ENCODE results near the gene PNP.
"Not testable (repeated sequence)": the region's sequence is repeated elsewhere in the genome, so short reads cannot be mapped to it uniquely, and the experiment has no call there.

The PNP gene

DNA sequence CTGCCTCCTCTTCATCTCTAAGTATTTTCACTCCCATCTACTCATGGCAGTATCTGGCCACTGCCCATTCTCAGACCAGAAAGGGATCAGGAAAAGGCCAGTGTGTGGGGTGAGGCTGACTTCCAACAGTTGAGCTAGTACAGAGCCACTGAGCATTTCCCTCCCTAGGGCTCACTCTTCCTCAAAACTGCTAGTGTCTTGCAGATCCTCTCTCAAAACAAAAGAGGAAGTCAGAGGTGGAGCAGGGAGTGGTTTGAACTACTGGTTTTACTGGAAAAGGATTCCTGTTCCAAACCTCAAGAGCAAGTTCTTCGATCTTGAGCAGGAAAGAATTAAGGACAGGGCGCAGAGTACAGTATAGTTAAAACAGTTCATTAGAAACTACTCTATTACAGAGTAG is 24.4 kb downstream of the PNP start:
- no peak for DNase-seq

DNA sequence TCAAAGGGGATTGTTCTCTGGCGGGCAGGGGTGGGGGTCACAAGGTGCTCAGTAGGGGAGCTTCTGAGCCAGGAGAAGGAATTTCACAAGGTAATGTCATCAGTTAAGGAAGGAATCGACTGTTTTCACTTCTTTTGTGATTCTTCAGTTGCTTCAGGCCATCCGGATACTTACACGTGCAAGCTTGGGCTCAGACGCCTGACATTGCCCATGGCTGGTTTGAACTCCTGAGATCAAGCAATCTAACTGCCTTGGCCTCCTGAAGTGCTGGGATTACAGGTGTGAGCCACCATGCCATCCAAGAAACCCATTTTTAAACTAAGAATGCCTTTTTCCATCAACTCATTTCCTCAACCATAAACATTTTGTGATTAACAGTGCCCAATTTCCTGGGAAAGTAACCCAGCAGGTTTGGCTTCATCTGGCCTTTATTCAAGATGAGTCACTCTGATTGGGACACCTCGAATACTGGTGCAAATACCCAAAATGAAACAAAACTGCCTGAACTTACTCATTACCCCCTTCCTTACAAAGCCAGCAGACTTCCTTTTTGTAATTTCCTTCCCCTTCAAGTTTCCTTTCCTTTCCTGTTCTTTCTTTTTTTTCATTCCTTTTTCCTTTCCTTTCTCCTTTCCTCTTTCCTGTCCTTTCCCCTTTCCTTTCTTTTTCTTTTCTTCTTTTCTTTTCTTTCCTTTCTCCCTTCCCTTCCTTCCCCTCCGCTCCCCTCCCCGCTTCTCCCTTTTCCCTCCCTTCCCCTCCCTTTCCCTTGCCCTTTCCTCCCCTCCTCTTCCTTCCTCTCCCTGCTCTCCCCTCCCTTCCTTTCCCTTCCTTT is 25.9 kb downstream of the PNP start:
- DNase-seq, result peak; percentile 47

DNA sequence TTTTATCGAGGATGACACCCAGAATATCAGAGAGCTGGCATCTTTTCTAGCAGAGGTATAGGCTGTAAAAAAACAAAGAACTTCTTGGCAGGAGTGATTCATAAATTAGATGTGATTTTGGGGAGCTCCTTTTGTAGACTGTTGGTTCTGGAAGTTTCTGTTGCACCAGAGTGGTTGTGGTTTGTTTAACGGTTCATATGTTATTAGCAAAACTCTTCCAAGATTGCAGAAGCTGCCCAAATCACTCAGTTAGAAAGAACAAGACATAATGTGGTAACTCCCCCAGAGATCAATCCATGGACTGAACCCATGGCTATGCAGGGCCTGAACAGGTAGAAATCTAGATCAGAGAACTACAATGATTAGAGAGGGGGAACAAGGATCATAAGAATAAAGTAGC is 29.4 kb downstream of the PNP start:
- no peak for DNase-seq

DNA sequence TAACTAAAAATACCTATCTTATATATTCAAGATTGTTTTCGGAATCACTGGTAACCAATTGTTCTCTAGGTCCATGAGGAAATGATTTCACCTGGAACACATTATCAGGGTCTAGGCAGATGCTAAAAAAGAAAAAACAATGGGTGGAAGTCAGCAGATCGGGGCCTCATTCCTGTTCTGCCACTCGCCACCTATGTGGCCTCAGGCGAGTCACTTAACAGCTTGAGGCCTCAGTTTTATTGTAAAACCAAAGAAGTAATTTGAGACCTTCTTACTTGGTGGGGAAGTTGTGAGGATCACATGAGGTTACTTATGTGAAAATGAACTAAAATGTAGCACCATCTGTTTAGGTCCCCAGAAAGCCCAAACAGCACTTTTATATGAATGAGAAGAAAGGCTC is 29.9 kb downstream of the PNP start:
- DNase-seq, result no peak

DNA sequence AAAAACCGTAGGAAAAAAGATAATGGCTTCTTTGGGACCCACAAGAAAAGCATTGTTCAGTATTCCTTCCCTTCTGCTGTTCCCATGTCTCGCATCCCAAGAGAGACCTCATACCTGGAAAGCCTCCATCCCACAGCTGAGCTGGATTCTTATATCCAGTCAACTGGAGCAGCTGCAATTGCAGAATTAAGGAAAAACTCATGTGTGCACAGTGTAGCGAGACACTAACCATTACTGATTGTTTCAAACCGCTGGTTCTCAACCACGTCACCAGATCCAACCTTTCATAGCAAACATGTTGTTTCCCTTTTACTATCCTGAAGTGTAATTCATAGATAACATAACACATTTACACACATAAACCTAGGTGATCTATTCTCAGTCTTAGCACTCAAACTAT is 30.7 kb downstream of the PNP start:
- DNase-seq, result no peak

DNA sequence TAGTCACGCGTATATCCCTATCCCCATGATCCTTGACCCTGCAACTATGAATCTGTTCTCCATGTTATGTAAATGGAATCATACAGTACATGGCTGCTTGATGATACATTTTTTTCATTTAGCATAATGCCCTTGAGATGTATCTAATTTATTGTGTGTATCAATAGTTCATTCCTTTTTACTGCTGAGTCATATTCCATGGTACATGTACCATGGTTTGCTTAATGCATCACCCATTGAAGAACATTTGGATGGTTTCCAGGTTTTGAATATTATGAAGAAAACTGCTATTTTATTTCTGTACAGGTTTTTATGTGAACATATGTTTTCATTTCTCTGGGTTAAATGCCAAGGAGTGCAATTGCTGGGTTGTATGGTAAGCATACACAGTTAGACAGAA is 32.1 kb downstream of the PNP start:
- DNase-seq, result no peak

DNA sequence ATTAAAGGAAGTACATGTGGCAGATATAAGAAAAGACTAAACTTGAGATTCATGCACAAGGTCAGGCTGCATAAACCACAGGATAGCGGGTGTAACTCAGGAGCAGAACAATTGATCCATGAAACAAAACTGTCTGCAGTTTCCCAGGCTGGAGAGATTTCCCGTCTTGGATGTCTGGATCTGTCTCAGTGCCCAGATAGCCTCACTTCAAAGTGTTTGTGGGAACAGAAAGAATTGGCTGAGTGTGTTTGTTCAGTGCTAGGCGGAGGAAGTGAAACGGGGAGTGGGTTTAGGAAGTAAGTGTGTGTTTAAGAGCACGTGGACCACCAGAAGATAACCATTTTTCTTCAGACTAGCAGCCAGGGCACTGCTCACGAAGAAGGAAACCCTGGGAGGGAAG is 34.7 kb downstream of the PNP start:
- DNase-seq, result no peak

DNA sequence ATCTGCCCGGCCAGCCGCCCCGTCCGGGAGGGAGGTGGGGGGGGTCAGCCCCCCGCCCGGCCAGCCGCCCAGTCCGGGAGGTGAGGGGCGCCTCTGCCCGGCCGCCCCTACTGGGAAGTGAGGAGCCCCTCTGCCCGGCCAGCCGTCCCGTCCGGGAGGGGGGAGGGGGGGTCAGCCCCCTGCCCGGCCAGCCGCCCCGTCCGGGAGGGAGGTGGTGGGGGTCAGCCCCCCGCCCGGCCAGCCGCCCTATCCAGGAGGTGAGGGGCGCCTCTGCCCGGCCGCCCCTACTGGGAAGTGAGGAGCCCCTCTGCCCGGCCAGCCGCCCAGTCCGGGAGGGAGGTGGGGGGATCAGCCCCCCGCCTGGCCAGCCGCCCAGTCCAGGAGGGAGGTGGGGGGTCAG is 37.1 kb downstream of the PNP start:
- not testable (repeated sequence) for DNase-seq

DNA sequence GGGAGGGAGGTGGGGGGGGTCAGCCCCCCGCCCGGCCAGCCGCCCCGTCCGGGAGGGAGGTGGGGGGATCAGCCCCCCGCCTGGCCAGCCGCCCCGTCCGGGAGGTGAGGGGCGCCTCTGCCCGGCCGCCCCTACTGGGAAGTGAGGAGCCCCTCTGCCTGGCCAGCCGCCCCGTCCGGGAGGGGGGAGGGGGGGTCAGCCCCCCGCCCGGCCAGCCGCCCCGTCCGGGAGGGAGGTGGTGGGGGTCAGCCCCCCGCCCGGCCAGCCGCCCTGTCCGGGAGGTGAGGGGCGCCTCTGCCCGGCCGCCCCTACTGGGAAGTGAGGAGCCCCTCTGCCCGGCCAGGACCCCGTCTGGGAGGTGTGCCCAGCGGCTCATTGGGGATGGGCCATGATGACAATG is 37.5 kb downstream of the PNP start:
- DNase-seq, result not testable (repeated sequence)

DNA sequence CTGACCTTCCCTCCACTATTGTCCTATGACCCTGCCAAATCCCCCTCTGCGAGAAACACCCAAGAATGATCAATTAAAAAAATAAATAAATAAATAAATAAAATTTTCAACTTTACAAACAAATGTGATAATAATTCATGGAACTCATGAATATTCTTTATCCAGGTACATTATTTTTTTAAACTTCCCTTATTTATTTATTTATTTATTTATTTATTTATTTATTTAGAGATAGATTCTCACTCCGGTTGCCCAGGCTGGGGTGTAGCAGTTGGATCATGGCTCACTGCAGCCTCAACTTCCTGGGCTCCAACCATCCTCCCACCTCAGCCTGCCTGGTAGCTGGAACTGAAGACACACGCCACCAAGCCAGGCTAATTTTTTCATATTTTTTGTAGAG is 38.3 kb downstream of the PNP start:
- DNase-seq, result not testable (repeated sequence)

DNA sequence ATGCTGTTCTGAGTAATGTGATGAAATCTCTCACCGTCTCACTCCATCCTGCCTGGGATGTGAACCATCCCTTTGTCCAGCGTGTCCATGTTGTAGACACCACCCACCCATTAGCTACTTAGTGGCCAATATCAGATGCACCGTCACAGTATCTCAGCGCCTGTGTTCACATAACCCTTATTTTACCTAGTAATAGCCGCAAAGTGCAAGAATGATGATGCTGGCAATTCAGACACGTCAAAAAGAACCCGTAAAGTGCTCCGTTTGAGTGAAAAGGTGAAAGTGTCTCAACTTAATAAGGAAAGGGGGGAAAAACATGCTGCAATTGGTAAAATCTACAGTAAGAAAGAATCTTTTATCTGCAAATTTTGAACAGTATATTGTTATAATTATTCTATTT is 39.2 kb downstream of the PNP start:
- DNase-seq, result no peak

DNA sequence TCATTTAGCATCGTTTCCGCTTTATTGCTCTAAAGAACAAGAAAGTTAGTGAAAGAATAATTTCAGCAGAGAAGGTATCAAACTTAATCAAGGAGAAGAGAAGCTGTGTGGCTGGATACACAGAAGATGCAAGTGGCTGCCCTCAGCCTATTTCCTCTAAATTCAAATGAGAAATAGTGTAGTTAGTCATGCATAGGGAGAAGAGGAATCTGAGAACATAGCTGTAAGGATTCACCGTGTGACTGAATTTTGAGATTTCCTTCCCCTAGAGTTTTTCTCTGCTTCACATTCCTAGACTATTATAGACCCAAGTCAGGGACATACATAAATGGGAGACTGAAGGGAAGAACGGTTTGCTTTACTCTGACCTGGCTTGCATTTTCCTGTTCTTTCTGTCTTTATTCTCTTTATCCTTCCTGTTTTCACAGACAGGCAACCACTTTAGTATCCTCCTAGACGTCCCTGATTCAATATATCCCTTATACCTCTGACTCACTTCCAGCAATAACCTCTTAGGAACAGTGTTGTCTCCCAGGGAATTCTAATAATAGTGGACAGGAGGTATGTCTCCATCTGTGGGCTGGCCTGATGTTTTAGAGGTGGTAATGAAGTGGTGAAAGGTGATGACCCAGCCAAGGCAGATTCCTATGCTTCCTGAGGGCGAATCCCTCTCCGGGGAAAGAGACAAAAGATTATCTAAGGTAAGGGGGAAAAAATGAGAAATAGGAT is 43.1 kb downstream of the PNP start:
- no peak for DNase-seq

DNA sequence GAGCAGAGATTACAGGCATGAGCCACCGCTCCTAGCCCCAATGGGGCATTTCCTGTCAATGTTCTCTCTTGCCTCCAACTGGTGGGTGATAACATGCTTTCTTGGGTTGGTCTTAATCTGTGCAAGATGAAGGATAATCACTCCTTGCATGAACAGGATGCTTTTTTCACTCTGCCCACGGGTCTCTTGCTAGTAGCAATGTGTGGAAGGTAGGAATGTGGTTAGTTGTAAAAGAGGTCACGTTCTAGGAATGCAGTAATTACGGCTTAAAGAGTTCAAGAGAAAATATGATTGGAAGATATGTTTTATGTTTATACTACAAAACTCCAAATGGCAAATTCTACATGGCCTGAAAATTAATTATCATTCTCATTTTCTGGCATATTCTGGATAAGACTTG is 46.6 kb downstream of the PNP start:
- no peak for DNase-seq

DNA sequence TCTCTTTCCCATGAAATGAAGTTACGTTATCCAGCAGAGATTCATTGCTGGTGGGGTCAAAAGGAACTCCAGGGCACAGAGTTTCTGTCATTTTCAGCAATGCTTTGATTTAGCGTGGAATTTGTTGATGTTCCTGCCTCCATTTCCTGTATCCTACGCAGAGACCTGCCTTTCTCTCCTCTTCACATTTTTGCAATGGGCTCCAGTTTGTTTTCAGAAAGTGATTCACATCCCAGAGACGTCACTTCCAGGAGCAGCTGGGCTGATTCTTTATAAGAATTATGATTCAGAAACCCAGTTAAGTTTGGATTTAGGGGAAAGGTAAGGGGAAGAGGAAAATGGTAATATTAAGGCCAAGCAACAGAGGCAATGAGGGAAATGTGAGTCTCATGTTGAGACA is 47.7 kb downstream of the PNP start:
- DNase-seq, result no peak

DNA sequence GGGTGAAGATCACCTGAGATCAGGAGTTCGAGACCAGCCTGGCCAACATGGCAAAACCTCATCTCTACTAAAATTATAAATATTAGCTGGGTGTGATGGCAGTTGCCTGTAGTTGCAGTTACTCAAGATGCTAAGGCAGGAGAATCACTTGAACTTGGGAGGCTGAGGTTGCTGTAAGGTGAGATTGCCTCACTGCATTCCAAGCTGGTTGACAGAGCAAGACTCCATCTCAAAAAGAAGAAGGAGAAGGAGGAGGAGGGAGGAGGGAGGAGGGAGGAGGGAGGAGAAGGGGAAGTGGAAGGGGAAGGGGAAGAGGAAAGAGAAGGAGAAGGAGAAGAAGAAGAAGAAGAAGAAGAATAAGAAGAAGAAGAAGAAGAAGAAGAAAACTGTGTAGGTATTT is 53.1 kb downstream of the PNP start:
- DNase-seq, result no peak

DNA sequence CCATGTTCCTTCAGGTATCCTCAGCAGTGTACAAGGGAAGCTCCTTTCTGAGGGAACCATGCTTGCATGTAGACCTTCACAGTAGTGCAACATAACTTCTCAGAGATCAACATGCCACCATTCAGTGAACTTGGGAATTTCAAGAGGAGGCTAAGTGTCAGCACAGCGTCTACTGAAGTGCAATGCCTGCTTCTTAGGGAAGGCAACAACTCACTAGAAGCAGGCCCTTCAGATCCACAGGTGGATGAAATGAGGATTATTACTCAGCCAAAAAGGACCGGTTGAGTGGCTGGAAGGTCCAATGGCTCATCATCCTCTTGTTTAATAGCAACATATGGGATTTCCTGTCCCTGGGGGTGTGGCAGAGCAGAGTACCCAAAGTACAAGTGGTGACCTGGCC is 54.8 kb downstream of the PNP start:
- no peak for DNase-seq

Measured in activated CD4-positive, alpha-beta T cell treated with anti-CD3 and anti-CD28 coated beads, Interleukin-2, Interleukin-6, amounts not matched to agents 100 ng/mL and 50 ng/mL, durations not matched to agents 16 hours and 8 hours (primary cell).